Raji (cell line): Measurements from ENCODE around the gene ABHD17A.

Experiments used
- POLR2A ChIP-seq: IDR thresholded peaks from 2 replicates; pipeline ENCODE4 v1.6.1; 2011; ENCODE audit warnings: low read depth, low read length, control low read depth; ENCODE audit not compliant: insufficient read depth

The ABHD17A gene

GRCh38 chr19:1852581-1853128 lies 32.6 kb downstream of the ABHD17A start:
- TF ChIP-seq POLR2A, result no peak

GRCh38 chr19:1851654-1852580 lies 33.4 kb downstream of the ABHD17A start:
- no peak for TF ChIP-seq POLR2A

DNA sequence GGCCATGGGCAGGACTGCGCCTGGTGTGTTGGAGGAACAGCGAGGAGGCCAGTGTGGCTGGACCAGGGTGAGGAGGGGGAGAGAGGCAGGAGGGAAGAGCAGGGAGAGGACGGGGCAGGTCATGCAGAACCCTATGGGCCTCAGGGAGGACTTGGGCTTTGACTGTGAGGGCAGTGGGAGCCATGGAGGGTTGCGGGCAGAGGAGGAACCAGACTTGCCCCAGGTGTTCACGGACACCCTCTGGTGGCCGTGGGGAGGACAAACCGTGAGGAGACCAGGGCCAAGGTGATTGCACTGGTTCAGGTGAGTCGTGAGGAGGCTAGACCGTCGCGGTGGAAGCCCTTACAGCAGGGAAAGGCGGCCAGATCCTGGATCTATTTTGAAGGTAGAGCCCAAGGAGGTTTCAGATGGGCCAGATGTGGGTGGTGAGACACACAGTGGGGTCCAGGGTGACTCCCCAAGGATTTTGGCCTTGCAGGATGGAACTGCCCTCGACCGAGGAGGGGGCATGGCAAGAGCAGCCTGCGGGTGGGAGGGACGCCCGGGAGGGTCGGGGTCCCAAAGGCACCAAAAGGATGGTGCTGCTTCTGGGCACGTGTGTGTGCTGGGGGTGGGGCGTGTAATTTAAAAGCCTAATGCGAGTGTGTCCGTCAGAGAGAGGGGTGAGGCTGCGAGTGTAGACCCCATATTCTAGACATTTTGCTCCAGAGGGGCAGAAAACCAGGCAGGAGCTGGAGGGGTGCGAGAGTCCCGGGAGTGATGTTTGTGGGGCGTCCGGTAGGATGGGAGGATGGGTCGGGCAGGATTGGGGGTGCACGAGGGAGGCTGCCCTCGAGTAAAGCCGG lies 34.3 kb downstream of the ABHD17A start:
- TF ChIP-seq POLR2A, result no peak

DNA sequence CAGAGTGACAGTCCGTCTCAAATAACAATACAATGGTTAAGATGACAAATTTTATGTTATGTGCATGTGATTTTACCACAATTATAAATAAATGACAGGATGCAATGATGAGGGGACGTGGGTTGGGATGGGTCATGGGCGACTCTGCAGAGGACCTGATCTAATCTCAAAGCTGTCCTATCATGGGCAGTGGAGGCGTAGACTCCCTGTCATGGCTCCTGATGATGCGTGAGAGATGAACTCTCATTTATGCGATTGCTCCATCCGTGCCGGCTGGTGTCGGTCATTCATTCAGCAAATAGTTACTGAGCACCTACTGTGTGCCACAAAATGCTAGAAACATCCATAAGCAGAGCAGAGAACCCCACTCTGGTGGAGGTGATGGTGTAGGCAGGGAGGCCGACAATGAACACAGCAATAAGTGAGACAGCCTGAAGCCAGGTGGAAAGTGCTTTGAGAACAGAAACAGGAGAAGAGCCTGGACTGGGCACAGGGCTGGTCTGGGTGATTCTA lies 35.4 kb downstream of the ABHD17A start:
- TF ChIP-seq POLR2A, result no peak

DNA sequence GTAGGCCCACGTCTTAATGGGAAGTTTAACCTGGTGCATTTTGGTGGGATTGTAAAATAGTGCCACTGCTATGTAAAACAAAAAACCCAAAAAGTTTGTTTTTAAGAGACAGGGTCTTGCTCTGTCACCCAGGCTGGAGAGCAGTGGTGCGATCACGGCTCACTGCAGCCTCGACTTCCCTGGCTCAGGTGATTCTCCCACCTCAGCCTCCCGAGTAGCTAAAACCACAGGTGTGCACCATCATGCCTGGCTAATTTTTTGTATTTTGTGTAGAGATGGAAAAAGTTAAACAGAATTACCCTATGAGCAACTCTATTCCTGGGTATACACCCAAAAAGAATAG lies 36.2 kb downstream of the ABHD17A start:
- TF ChIP-seq POLR2A, result no peak

DNA sequence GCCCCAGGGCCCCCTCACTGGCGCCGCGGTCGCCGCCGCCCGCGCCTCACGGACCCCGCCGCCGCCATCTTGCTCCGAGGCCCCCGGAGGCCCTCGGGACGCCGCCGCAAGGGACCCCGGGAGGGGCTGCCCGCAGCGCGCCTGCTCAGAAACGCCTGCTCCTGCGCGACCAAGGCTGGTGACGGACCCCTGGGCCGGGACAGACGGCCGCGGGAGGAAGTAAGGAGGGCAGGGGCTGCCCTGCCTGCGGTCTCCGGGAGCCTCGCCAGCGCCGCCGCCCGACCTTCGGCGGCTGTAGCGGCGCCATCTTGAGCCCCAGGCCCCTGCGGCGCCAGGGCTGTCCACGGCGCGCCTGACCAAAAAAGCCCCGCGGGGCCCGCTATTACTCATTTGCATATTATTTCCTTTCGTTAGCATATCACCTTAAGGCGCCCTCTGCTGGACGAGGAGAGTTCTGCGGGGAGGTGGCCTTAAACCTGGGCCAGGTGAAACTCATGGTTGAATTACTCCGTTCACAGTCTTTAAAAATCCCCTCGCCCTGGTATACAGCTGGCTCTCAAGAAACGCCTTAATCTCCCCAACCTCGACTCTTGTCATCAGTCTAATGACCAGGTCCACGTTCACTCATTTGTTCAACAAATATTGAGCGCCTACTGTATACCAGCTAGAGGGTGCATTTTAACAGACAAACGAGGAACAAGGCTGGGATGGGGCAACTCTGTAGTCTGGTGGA lies 36.7 kb downstream of the ABHD17A start, which contains the start of gene REXO1:
REXO1 (minus strand) TSS at position 85 of the 733 bp plus-strand sequence. CDS start 125 bp downstream, outside the sequence.
- peak; percentile 49 for TF ChIP-seq POLR2A

GRCh38 chr19:1847684-1848398 lies 37.5 kb downstream of the ABHD17A start:
- no peak for TF ChIP-seq POLR2A

GRCh38 chr19:1847348-1847683 lies 38.0 kb downstream of the ABHD17A start:
- TF ChIP-seq POLR2A, result no peak; the same call in 1 of the 2 replicates

GRCh38 chr19:1846517-1847204 lies 38.6 kb downstream of the ABHD17A start:
- TF ChIP-seq POLR2A, result no peak

GRCh38 chr19:1845642-1846041 lies 39.7 kb downstream of the ABHD17A start:
- no peak for TF ChIP-seq POLR2A

DNA sequence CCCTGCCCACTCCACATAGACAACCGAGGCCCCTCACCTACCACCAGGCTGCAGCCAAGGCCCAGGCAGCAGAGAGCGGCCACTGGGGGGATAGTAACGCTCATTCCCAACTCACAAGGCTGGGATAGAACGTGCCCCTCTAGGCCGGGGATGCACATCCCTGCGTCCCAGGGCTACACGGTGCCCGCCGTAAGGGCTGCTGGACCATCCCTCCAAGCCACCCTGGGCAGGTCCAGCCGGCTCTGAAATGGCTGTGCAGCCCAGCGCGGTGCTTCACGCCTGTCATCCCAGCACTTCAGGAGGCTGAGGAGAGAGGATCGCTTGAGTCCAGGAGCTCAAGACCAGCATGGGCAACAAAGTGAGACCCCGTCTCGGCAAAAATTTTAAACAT lies 40.2 kb downstream of the ABHD17A start:
- TF ChIP-seq POLR2A, result no peak

- TF ChIP-seq POLR2A, result no peak
These were observed 40.7 kb downstream of the ABHD17A start for GRCh38 chr19:1844513-1845124.

GRCh38 chr19:1843646-1844394 lies 41.5 kb downstream of the ABHD17A start:
- no peak for TF ChIP-seq POLR2A

DNA sequence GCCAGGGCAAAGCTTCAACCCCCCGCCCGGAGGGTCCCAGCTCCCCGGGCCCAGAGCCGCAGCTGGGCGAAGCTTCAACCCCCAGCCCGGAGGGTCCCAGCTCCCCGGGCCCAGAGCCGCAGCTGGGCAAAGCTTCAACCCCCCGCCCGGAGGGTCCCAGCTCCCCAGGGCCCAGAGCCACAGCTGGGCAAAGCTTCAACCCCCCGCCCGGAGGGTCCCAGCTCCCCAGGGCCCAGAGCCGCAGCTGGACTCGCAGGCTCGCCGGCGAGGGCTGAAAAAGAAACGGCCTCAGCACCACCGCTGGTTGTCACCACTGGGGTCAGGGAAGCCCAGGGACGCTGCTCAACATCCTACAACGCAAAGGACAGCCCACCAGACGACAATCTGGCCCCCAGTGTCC lies 42.2 kb downstream of the ABHD17A start:
- TF ChIP-seq POLR2A, result no peak
